IMR-90 (cell line): ENCODE measurements around the gene ANGPTL4.

Experiments
- RAD21 ChIP-seq: IDR thresholded peaks from 2 replicates; pipeline ENCODE4 v1.6.1; 2012; ENCODE audit warnings: low read length, improper control_type of control experiment
- TF ChIP-seq, protein P1 (sequence below): conservative IDR thresholded peaks from 2 replicates; pipeline ENCODE4 v1.5.1; 2012; ENCODE audit warnings: mild to moderate bottlenecking, low read depth, low read length, improper control_type of control experiment

DNA sequence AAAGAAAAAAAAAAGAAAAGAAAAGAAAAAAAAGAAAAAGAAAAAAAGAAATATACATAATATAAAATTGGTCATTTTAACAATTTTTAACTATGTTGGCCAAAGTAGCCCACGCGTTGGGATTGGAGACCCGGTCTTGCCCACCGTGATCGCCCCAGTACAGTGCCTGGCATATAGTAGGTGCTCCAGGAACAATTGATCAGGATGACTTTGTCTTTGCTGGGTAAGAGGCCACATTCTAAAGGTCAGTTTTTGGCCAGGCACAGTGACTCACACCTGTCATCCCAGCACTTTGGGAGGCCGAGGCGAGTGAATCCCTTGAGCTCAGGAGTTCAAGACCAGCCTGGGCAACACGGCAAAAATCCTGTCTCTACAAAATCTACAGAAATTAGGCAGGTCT lies 3.8 kb upstream of the ANGPTL4 start:
- TF ChIP-seq, protein P1, sequence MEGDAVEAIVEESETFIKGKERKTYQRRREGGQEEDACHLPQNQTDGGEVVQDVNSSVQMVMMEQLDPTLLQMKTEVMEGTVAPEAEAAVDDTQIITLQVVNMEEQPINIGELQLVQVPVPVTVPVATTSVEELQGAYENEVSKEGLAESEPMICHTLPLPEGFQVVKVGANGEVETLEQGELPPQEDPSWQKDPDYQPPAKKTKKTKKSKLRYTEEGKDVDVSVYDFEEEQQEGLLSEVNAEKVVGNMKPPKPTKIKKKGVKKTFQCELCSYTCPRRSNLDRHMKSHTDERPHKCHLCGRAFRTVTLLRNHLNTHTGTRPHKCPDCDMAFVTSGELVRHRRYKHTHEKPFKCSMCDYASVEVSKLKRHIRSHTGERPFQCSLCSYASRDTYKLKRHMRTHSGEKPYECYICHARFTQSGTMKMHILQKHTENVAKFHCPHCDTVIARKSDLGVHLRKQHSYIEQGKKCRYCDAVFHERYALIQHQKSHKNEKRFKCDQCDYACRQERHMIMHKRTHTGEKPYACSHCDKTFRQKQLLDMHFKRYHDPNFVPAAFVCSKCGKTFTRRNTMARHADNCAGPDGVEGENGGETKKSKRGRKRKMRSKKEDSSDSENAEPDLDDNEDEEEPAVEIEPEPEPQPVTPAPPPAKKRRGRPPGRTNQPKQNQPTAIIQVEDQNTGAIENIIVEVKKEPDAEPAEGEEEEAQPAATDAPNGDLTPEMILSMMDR, result no peak
- TF ChIP-seq RAD21, result no peak
